ENCODE data around the gene CYP27B1.

CYP27B1 gene

GRCh38 chr12:57755454-57756372 lies 11.2 kb downstream of the CYP27B1 start:
- peak overlapping the region; percentile 86 for H3K4me3 ChIP-seq (ENCODE audit: low read length)
- no peak for TF ChIP-seq ZNF274 (IDR thresholded peaks at IDR 0.05; ENCODE audit: low read depth, low read length)

- no peak for TF ChIP-seq ZNF274 (IDR thresholded peaks at IDR 0.05; ENCODE audit: low read depth, low read length)
- peak overlapping the region; percentile 86 for H3K4me3 ChIP-seq (ENCODE audit: low read length)
Measured at GRCh38 chr12:57755194-57755453, 11.8 kb downstream of the CYP27B1 start.

- peak within 1 kb of the TSS; percentile 86 for H3K4me3 ChIP-seq (ENCODE audit: low read length)
- no peak for TF ChIP-seq ZNF274 (IDR thresholded peaks at IDR 0.05; ENCODE audit: low read depth, low read length)
Measured at GRCh38 chr12:57754411-57755193, 12.3 kb downstream of the CYP27B1 start, which contains the start of gene MARCHF9. Gene MARCHF9 (plus strand): TSS chr12:57755103. CDS start chr12:57755529, 426 bp downstream.

GRCh38 chr12:57753756-57754337 lies 13.0 kb downstream of the CYP27B1 start:
- TF ChIP-seq ZNF274 (IDR thresholded peaks at IDR 0.05; ENCODE audit: low read depth, low read length) = no peak
- H3K4me3 ChIP-seq (ENCODE audit: low read length) = no peak overlapping the region

GRCh38 chr12:57752668-57753000 lies 14.2 kb downstream of the CYP27B1 start:
- no peak overlapping the region; the same call in 1 of the 2 replicates for H3K4me3 ChIP-seq (ENCODE audit: low read length)
- TF ChIP-seq ZNF274 (IDR thresholded peaks at IDR 0.05; ENCODE audit: low read depth, low read length) = no peak

- TF ChIP-seq ZNF274 (IDR thresholded peaks at IDR 0.05; ENCODE audit: low read depth, low read length) = no peak
- peak within 1 kb of the TSS; percentile 86 for H3K4me3 ChIP-seq (ENCODE audit: low read length)
Measured at GRCh38 chr12:57751788-57752667, 14.8 kb downstream of the CYP27B1 start, which contains the start of gene CDK4. Gene CDK4 (minus strand): TSS chr12:57752310. CDS start chr12:57751717, 593 bp downstream.

DNA sequence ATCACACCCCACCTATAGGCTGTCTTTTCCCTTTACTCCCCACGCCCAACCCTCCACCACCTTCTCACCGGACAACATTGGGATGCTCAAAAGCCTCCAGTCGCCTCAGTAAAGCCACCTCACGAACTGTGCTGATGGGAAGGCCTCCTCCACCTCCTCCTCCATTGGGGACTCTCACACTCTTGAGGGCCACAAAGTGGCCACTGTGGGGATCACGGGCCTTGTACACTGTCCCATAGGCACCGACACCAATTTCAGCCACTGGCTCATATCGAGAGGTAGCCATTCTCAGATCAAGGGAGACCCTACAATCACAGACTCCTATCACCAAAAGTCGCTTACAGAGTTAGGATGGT lies 15.5 kb downstream of the CYP27B1 start:
- no peak for TF ChIP-seq ZNF274 (IDR thresholded peaks at IDR 0.05; ENCODE audit: low read depth, low read length)
- peak overlapping the region; percentile 86 for H3K4me3 ChIP-seq (ENCODE audit: low read length)

- peak overlapping the region; percentile 86 for H3K4me3 ChIP-seq (ENCODE audit: low read length)
- no peak for TF ChIP-seq ZNF274 (IDR thresholded peaks at IDR 0.05; ENCODE audit: low read depth, low read length)
Measured at GRCh38 chr12:57750561-57751431, 16.1 kb downstream of the CYP27B1 start.

DNA sequence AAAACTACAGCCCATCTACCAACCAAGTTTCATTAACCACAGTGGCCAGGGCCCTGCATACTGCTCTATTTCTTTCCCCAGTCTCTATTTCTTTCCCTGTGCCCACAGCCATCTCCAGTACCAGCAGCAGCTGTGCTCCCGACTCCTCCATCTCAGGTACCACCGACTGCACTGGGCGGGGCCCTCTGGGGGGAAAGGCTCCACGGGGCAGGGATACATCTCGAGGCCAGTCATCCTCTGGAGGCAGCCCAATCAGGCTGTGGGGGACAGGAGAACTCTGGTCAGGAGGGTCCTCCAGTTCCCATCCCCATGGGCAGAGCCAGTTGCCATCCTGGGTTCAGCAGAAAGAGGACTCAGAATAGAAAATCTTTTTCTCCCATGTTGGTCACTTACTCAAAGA lies 17.8 kb downstream of the CYP27B1 start:
- no peak for TF ChIP-seq ZNF274 (IDR thresholded peaks at IDR 0.05; ENCODE audit: low read depth, low read length)
- no peak overlapping the region for H3K4me3 ChIP-seq (ENCODE audit: low read length)

GRCh38 chr12:57746025-57746424 lies 20.9 kb downstream of the CYP27B1 start:
- no peak for TF ChIP-seq ZNF274 (IDR thresholded peaks at IDR 0.05; ENCODE audit: low read depth, low read length)
- H3K4me3 ChIP-seq (ENCODE audit: low read length) = peak overlapping the region; percentile 74; the same call in 1 of the 2 replicates

- H3K4me3 ChIP-seq (ENCODE audit: low read length) = peak overlapping the region; percentile 74
- no peak for TF ChIP-seq ZNF274 (IDR thresholded peaks at IDR 0.05; ENCODE audit: low read depth, low read length)
Measured at GRCh38 chr12:57745485-57745881, 21.4 kb downstream of the CYP27B1 start.

DNA sequence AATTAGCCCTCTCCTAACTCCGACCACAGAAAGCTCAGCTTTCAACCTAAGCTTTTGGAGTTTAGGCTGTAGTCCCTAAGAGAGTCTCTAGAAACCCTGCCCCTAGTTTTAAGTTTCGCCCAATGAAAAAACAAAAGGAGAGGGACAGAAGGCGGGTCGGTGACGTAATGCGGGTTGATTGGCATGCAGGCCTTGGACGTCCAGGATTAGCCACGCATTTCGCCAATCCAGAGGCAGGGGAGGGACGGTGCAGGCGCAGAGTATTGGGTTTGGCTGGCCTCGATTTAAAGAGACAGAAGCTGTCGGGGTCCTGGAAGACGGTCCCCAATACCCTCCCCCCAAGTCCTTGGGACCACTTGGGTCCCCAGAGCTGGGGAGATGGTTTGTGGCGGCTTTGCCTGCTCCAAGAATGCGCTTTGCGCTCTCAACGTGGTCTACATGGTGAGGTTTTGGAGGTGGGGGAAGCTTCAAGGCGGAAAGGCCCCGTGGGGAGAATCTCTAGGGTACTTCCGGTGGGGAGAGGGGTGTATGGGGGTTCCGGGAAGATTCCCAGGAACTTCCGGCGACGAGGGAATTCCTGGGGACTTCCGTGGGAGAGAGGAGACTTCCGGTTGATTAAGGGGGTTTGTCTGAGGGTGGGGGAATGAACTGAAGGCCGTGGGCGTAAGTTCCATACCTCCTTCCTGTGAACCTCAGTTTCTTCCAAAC lies 21.9 kb downstream of the CYP27B1 start, which contains the start of gene TSPAN31:
Gene TSPAN31, plus strand, starts transcription at position 263 of the 708 bp plus-strand sequence. Its CDS starts 116 bp downstream, at position 379.
- TF ChIP-seq ZNF274 (IDR thresholded peaks at IDR 0.05; ENCODE audit: low read depth, low read length) = no peak

More for the DNA sequence above, 21.9 kb downstream of the CYP27B1 start, which contains the start of gene TSPAN31:
- peak within 1 kb of the TSS; percentile 74 for H3K4me3 ChIP-seq (ENCODE audit: low read length)

All from GM08714 (cell line).